GM19351 (cell line): ENCODE measurements around the gene MLN.
"Not testable (repeated sequence)": the region's sequence is repeated elsewhere in the genome, so short reads cannot be mapped to it uniquely, and the experiment has no call there.

Experiments used
- ATAC-seq: cut with Tn5 transposase; IDR thresholded peaks from one replicate; pipeline ENCODE4 v1.9.1; 2021; ENCODE audit warnings: mild to moderate bottlenecking, moderate library complexity; ENCODE audit not compliant: unreplicated experiment

Gene MLN

DNA sequence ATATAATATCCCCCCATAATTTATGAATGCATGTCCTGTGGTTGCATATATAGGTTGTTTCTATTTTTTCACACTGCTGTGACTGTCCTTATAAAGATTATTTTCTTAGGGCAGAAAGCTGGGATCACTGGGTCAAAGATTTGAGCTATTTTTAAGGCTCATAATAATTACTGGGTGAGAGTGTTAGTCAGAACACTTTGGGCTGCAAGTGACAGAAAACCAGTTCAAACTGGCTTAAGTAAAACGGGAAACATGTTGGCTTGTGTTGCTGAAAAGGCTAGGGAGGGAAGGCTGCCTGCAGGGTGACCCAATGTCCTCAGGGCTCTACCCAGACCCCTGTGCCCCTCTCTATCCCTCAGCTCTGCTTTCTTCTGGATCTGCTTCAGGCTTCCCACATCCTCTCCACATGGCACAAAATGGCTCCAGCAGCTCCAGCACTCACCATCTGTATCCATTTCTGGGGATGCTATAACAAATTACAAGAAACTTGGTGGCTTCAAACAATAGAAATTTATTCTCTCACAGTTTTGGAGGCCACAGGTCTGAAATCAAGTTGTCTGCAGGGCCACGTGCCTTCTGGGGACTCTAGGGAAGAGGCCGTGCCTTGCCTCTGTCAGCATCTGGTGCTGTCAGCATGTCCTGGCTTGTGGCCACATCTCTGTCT, 33.1 kb upstream of the MLN start:
- ATAC-seq: no peak

DNA sequence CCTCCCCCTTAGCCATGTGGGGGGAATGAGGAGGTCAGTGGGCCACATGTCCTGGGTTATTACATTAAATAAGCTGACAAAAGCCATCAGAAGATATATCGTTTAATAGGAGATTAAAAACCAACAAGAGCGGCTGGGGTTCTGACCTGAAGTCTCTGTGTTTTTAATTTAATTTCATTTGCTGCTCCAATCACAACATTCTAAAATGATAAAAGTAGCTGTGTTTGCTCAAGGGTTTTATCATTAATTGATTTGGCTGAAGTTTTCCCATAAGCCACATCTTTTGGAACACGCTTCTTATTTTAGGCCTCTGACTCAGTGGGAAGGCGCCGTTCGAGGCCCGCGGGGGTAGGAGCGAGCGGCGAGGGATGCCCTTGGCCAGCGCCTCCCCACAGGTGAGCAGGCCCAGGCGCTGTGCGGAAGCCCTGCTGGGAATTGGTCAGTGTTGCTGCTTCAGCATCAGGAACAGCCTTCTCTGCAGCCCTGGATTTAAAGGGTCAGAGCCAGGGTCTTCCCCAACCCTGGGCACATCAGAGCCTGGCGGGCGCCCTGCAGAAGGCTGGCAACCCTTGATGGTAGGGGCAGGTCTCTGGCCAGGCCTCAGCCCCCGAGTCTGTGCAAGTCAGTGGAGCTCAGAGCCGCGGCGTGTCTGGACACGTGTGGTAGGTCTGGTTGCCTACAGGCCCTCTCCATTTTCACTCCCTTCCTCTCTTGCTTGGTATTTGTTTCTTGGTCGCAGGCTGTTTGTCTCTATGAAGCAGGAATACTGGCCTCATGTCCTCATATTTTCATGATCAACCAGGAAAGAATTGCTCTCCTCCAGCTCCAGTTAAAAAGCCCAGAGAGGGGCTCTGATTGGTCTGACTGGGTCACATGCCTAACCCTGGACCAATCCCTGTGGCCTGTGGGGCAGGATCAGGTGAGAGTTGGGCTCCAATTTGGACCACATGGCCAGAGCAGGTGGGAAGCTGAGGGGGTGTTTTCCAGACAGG, 30.9 kb upstream of the MLN start:
- no peak for ATAC-seq

DNA sequence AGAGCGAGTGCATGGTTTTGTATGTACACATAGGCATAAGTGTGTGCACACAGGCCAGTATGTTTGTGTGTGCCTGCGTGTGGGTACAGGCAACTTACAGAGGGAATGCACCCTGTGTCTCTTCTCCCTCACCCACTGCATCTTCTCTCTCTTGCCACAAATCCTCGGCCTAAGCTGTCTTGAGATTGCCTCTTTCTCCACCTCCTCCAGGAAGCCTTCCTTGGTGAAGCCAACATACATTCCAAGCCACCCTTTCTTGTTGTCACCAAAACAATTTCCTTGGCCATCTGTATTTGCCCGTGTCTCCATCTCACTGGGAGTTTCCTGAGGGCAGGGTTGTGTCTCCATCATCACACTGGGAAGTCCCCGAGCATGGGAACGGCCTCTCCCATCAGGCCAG, 29.8 kb upstream of the MLN start:
- ATAC-seq: no peak

DNA sequence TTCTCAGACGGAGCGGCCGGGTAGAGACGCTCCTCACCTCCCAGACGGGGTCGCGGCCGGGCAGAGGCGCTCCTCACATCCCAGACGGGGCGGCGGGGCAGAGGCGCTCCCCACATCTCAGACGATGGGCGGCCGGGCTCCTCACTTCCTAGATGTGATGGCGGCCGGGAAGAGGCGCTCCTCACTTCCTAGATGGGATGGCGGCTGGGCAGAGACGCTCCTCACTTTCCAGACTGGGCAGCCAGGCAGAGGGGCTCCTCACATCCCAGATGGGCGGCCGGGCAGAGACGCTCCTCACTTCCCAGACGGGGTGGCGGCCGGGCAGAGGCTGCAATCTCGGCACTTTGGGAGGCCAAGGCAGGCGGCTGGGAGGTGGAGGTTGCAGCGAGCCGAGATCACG, 29.0 kb upstream of the MLN start:
- ATAC-seq: not testable (repeated sequence)

DNA sequence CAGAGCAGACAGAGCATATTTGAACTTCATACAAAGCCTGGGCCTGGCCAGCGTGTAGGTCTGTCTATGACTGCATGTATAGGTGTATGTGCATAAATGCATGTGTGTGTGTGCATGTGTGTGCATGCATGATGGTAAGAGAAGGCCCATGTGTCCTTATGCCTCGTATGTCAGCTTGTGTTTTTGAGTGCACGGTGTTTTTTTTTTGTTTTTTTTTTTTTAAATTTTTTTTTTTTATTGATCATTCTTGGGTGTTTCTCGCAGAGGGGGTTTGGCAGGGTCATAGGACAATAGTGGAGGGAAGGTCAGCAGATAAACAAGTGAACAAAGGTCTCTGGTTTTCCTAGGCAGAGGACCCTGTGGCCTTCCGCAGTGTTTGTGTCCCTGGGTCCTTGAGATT, 27.9 kb upstream of the MLN start:
- not testable (repeated sequence) for ATAC-seq

DNA sequence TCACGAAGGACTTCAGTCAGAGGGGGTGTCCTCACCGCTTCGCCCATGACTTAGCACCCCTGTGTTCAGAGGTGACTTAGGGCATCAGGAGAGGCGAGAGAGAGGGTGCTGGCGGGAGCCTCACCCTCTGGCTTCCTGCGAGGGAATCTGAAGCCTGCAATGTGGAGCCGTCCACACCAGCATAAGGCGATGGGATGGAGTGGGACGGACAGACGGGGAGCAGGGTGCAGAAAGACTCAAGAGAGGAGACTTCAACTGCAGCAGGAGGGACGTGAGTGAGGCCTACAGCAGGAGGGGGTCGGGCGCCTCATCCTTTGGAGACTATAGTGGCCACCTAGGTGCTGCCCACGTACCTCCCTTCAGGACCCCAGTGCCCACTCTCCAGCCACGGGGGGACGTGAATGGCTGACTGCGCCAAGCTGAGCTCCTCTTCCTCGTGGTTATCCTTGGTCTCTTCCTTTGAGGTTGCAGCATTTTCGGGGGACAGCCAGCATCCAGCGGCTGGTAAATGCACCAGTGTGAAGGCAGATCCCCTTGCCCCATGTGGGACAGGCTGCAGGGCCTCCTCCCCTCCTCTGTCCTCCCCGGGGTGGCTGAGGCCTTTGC, 26.9 kb upstream of the MLN start:
- no peak for ATAC-seq

DNA sequence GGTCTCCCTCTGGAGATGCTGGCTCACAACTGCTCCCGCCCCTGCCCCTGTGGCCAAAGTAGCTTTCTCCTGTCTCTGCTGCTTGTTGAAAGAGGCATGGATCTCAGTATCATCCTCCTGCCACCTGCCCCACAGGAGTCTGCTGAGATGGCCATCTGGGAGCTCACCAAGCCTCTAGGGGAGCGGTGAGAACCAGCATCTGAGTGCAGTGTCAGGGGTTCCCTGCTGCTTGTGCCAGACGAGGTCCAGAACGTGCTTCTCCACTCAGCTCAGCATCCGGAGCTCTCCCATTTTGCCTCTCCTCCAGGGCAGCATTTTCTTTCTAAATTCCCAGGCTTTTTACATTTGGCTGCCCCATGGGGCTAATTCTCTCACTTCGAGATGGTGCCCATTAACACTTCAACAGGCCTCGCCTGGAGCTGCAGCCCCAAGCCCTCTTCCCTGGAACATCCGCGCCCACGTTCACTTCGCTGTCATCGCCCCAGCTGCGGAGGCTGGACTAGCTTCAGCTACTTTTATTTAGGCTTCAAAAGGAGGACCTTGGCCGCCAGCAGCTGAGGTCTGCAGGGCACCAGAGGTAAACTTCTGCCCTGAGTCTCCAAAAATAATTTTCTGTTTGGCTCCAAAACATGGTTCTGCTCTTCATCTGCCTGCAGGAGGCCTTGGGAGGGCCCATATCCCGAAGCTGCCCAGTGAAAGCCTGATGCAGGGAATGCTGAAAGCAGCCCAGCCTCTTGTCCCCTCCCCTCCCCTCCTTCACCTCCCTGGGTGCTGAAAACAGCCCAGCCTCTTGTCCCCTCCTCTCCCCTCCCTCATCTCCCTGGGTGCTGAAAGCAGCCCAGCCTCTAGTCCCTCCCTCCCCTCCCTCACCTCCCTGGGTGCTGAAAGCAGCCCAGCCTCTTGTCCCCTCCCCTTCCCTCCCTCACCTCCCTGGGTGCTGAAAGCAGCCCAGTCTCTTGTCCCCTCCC, 25.2 kb upstream of the MLN start:
- ATAC-seq: no peak

DNA sequence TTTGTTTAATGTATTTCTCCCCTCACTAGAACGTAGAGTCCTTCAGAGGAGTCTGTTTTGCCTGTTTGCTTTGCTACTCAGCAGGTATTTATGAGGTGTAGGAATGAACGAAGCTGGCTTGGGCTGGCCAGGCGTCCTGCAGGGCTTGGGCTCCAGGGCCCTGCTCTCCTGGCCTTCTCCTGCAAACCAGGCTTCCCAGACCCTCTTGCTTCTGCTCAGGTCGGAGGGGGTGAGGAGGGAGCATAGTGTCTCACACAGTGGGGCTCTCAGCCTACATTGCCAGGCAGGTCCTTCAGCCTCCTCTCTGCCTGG, 24.6 kb upstream of the MLN start:
- no peak for ATAC-seq

DNA sequence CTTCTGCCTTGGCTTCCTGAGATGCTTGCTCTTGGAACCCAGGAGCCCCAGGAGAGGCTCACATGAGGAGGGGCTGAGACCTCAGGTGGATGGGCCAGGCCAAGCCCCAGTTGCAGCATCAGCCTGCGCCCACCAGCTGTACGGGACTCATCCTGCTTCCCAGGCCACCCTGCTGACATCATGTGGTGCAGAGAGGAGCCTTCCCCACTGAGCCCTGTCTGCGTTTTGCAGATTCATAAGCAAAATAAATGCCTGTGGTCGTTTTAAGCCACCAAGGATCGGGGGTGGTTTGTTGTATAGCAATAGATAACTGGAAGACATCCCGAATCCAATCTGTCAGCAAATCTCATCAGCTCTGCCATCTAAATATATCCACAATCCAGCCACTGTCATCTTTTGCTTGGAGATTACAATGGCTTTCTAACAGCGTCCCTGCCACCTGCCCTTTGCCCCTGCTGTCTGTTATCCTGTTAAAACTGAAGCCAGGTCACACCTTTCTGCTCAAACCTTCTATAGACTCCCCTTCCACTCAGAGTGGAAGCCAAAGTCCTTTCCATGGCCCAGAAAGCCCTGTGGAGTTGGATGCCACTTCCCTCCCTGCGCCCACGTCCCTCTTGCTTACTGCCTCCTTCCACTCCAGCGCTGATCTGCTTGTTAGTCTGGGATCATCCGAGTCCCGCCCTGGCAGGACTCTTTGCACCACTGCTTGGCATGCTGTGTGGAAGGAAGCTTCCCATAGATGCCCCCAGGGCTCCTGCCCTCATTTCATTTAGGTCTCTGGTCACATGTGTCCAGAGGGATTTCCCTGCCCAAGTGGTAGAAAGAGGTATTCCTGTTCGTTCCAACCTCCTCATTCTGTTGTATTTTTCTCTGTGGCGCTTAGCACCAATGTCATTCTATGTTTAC, 24.0 kb upstream of the MLN start:
- no peak for ATAC-seq

DNA sequence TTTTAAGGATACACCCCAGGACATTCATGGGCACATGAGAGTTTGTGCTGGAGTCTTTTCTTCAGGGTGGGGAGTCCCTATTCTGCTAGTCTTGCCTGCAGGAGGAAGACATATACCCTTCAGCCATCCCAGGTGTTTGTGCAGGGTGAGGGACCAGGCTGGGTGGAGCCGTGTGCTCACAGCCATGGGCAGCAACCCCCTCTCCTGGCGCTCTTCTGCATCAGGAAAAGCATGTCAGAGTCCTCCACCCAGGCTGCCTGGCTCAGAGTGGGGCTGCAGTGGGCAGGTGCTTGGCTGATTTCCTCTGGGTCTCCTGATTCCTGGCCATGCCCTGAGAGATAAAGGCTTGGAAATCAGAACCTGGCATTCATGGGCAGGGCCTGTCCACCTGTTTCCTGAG, 22.7 kb upstream of the MLN start:
- ATAC-seq: no peak

DNA sequence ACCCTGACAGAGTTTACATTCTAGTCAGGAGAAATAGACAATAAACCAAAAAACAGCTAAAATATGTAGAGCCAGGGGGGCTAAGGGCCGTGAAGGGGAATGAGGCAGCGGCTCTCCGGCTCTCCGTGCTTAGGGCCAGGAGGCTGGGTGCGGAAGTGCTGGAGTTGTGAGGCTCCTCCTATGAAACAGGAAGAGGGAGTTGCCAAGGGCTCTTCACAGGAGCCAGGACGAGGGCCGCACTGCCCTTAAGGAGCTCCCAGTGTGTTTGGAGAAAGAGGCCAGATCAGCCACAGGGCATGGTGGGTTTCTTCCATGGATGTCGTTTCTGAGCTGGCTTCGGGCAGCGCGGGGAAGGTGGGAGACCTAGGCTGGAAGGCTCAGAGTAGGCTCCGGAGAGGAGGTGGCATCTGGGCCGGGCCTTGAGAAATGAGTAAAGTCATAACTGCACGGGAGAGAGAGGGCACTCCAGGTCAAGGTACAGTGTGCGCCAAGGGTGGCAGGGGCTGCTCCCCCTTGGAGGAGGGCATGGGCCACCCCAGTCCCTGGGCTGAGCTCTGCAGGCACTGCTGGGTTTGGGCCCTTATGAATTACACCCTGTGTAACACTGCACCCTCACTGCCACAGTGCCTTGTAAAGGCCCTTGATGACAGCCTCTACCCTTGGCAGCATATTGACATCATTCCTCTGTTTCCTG, 20.8 kb upstream of the MLN start:
- no peak for ATAC-seq

DNA sequence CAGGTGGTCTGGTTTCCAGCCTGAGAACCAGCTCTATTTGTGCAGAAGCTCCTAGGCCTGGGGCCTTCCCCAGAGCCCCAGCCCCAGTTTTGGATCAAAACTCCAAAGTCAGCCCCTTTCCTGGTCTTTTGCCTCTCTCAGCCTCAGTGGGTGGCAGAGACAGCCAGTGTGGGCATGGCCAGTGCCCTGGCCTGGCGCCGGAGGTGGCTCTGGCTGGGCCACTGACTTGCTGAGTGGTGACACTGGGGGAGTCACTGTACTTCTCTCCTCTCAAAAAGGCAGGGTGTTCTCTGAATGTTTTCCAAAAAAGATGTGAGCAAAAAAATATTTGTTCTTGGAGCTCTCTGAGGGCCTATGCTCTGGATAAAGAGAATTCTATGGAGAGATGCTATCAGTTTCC, 20.0 kb upstream of the MLN start:
- no peak for ATAC-seq

DNA sequence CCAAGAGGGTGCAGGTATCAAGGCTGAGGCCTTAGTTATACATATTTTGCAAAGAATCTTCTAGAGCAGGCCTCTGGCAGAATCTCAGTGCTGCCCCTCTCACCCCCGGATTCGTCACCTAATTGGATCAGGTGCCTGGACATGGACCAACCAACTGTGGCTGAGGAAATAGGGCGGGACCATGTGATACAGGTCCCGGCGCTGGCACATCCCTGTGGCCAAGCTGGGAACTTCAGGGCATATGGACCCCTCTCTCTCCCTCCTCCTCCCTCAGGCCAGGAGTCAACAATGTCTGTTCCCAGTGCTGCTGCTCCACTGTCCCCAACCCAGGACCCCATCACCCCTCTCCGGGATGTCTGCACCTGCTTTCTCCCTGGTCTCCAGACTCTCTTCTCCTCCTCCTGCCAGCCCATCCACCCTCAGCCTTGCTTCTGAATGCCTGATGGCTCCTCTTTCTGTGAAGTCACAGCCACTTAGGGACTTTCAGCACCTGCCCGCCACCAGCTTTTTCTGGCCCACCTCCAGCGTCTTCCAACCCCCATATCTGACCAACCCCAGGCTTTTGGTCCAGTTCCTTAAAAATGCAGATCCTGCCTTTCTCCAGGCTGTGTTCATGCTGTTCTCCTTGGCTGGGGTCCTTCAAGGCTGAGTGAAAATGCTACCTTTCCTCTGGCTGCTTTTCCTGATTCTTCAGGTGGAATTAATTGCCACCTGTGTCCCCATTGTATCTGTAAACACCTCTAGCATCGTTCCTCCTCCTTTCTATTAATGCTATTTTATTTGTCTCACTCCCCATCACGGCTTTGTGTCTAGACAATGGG, 19.0 kb upstream of the MLN start:
- ATAC-seq: no peak

DNA sequence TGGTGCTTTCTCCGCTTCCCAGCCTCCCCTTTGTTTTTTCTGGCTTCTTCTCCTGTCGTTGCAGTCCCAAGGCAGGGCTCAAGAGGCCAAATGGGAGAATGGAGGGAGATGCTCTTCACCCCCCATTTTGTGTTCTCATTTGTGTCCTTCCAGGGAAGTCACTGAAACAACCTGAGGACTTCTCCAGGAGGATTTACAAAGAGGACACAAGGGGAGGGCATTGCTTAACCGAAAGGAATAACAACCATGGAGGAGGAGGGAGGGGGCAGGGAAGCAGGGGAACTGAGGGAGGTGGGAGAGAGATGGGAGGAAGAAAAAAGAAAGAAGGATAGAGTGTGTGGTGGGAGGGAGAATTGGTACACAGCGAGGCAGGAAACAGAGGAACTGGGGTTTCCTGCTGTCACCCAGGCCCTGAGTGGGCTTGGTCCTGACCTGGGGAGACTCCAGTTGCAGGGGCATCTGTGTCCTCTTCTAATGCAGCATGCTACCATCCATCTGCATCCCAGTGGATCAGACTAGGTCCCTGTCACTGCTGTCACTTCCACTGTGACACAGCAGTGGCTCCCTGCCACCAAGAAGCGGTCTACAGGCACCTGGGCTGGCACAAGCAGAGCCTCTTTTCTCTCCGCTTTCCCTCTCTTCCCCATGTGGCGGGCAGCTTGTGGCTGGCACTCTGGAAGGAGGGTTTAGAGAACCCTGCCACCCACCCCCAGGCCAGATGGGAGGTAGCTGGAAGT, 17.1 kb upstream of the MLN start:
- ATAC-seq: no peak

DNA sequence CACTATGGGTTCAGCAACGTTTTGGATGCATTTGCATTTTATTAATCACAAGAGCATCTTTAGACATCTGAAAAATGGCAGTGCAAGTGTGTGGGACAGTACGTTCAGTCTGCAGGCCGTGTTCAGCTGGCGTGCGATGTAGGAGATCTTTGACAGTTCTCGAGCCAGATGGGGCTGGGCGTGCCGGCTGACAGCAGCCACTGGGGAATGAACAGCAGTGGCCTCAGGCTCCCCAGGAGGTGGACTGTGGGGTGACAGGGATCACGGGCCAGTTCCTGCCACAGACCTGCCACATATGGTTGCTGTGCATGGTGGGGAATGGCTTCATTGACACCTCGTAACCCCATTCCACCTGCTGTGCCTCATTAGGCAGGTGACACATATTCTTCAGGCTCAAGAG, 16.4 kb upstream of the MLN start:
- no peak for ATAC-seq

DNA sequence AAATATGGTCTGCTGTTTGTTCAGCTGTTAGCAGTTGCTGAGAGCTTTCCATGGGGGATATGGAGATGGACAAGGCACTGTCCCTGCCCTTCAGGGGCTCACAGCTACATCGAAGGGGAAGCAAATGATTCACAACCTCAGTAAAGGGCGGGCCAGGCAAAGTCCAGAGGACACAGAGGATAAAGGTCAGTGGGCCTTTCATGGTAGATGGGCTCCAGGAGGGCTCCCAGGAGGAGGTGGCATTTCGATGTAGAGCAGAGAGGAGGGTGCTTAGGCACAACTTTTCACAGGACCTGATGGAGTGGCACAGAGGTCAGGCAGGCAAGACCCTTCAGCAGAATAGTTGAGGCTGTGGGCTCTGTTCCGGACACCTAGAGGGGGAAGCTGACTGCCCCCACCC, 15.2 kb upstream of the MLN start:
- ATAC-seq: no peak

DNA sequence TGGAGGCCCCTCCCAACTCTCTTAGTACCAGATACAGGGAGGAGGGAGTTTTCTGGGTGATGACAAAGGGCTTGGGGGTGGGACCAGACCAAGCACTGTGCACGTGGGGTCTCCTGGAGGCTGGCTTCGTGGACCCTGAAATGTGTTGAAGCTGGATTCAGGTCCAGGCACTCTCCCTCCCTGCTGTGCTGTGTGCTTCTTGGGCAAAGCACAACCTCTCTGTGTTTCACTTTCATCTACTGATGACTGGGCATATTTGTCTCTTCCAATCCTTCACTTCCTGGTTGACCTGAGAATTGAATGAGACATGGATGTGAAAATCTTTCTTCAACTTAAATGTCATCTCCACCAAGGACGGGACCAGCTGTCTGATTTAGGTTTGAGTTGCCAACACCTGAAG, 14.5 kb upstream of the MLN start:
- no peak for ATAC-seq

DNA sequence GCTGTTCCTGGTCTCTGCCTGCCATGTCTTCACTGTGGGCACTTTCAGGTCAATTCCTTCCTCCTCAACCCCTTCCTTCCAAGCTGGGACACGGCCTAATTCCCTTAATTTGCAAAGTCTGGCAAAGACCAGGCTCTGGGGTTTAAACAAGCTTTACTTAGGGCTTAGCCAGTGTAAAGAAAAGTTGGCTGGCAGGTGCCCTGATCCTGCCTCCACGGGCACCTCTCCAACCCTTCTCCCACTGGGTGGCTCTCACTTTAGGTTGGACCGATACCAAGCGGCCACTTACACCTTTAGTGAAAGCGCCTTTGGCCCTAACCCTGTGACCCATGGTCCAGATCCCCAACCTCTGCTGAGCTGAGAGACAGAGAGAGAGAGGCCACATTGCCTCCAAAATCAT, 13.7 kb upstream of the MLN start:
- ATAC-seq: no peak
